Measurements from ENCODE around the gene ZNF28.
"Not testable (repeated sequence)": the region's sequence is repeated elsewhere in the genome, so short reads cannot be mapped to it uniquely, and the experiment has no call there.

The ZNF28 gene

DNA sequence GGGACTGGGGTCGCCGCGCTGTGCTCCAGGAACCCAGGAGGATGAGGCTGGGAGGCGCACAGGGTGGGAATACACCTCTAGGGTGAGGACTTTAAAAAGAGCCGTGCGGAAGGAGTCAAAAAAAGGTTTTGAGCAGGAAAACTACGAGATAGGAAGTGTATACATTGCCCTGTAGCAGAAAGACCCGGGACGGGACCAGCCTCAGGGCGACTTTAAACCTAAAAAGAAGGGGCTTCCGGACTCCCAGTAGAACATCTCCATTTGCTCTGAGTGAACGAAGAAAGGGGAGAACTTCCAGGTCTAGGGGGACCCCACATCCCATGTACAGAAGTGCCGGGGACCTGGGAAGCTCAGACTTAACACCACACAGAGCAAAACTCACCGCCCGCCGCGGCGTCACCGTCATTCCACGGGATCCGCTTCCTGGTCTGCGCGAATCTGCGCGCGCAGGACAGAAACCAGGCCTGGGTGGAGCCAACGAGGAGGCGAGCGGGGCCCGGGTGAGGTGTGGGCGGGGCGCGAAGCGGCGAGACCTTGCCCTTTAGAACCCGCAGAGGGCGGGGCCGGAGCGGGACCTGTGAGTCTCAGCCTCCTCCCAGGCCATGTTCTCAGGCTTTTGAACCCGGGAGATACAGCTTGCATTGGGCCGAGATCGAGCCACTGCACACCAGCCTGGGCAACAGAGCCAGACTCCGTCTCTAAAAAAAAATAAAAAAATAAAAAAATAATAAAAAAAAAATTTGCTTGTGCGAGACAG lies at the start of gene ZNF28:
ZNF28 (minus strand) TSS at position 430 of the 757 bp plus-strand sequence. CDS start 3,675 bp downstream, outside the sequence.
- not testable (repeated sequence) for H3K9me3 ChIP-seq (ENCODE audit: control insufficient read depth in 1 of 2, low read length in 2 of 2)
- H3K27ac ChIP-seq (ENCODE audit: low read length), result peak within 1 kb of the TSS; percentile 51

DNA sequence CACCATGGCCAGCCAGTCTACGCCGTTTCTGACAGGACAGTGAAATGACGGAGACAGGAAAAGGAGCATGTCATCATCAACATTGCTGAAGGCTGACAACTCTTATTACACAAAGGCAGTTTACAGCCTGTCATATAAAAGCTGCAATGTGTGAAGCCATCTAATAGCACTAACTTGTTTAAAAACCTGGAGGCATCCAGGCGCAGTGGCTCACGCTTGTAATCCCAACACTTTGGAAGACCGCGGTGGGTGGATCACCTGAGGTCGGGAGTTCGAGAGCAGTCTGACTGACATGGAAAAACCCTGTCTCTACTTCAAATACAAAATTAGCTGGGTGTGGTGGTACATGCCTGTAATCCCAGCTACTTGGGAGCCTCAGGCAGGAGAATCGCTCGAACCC lies 46.6 kb upstream of the ZNF28 start:
- not testable (repeated sequence) for H3K27ac ChIP-seq (ENCODE audit: low read length)

More for the DNA sequence above, at the start of gene ZNF28:
- not testable (repeated sequence) for H3K36me3 ChIP-seq (ENCODE audit: control insufficient read depth in 1 of 2, insufficient read depth in 2 of 2, low read length in 2 of 2); H3K27me3 ChIP-seq (ENCODE audit: low read depth, low read length); H3K4me1 ChIP-seq (ENCODE audit: control insufficient read depth in 1 of 2, insufficient read depth in 2 of 2, low read length in 2 of 2)
- H3K4me3 ChIP-seq (ENCODE audit: low read depth in 1 of 2, low read length in 2 of 2), result peak within 1 kb of the TSS; percentile 64 to 65

DNA sequence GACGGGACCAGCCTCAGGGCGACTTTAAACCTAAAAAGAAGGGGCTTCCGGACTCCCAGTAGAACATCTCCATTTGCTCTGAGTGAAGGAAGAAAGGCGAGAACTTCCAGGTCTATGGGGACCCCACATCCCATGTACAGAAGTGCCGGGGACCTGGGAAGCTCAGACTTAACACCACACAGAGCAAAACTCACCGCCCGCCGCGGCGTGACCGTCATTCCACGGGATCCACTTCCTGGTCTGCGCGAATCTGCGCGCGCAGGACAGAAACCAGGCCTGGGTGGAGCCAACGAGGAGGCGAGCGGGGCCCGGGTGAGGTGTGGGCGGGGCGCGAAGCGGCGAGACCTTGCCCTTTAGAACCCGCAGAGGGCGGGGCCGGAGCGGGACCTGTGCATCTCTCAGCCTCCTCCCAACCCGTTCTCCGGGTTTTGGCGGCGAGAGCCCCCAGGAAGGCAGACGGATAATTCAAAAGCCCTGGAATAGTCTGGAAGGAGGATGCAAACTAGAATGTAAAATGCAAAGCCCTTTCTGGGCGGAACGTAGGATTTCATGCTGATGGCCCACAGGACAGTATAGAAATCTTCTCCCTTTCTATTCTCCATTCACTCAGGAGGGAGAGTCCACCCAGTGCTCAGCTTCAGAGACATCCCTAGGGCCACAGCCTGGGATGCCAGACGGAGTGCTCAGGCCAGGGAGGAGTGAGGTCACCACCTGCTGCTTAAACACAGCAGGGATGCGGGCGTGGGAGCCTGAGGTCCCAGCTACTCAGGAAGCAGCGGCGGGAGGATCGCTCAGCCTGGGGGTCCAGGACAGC lies 36.2 kb upstream of the ZNF28 start, which contains the start of gene ZNF468:
ZNF468 (minus strand) TSS at position 242 of the 814 bp plus-strand sequence. CDS start 3,347 bp downstream, outside the sequence.
- not testable (repeated sequence) for H3K9me3 ChIP-seq (ENCODE audit: control insufficient read depth in 1 of 2, low read length in 2 of 2); H3K4me1 ChIP-seq (ENCODE audit: control insufficient read depth in 1 of 2, insufficient read depth in 2 of 2, low read length in 2 of 2); H3K27me3 ChIP-seq (ENCODE audit: low read depth, low read length)
- Histone ChIP-seq H3K4me3 (ENCODE audit: low read depth in 1 of 2, low read length in 2 of 2) (peak within 1 kb of the TSS; percentile 70 to 75), H3K27ac (ENCODE audit: low read length) (peak within 1 kb of the TSS; percentile 67), H3K36me3 (ENCODE audit: control insufficient read depth in 1 of 2, insufficient read depth in 2 of 2, low read length in 2 of 2) (peaks cover 0 to 15% of the 10 kb centered on the region in 2 donors)

More for the DNA sequence above, 46.6 kb upstream of the ZNF28 start:
- not testable (repeated sequence) for H3K4me3 ChIP-seq (ENCODE audit: low read depth in 1 of 2, low read length in 2 of 2); H3K36me3 ChIP-seq (ENCODE audit: control insufficient read depth in 1 of 2, insufficient read depth in 2 of 2, low read length in 2 of 2); H3K27me3 ChIP-seq (ENCODE audit: low read depth, low read length); H3K4me1 ChIP-seq (ENCODE audit: control insufficient read depth in 1 of 2, insufficient read depth in 2 of 2, low read length in 2 of 2); H3K9me3 ChIP-seq (ENCODE audit: control insufficient read depth in 1 of 2, low read length in 2 of 2)

DNA sequence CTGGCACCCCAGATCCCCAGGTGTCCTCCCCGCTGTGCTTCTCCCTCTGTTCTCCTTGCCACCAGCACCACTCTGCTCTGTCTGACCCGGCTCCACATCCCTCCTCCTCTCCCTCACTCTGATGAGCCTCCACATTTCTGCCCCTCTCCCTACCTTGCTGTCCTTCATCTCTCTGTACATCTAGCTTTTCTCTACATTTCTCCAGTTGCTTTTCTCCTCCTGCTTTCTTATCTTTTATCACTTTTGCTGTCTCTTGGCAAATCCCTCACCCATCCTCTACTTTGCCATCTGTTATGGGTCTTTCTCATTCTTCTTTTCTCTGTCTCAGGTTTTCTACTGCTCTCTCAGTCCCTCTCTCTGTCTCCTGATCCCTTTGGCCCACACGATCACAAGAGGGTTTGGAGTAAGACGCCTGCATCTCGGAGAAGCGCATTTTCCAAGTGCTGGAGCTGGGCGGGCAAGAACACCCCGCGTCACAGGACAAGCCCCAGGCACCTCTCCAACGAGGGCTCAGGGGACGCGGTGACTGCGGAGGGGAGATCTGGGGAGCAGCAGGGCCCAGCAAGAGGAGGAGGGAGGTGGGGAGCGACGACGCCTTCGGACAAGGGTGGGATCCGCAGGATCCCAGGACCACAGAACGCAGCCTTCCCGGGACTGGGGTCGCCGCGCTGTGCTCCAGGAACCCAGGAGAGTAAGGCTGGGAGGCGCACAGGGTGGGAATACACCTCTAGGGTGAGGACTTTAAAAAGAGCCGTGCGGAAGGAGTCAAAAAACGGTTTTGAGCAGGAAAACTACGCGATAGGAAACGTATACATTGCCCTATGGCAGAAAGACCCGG lies 35.3 kb upstream of the ZNF28 start:
- H3K36me3 ChIP-seq (ENCODE audit: control insufficient read depth in 1 of 2, insufficient read depth in 2 of 2, low read length in 2 of 2), result peaks cover 0 to 15% of the 10 kb centered on the region in 2 donors
- H3K27me3 ChIP-seq (ENCODE audit: low read depth, low read length); H3K4me1 ChIP-seq (ENCODE audit: control insufficient read depth in 1 of 2, insufficient read depth in 2 of 2, low read length in 2 of 2); H3K9me3 ChIP-seq (ENCODE audit: control insufficient read depth in 1 of 2, low read length in 2 of 2): not testable (repeated sequence)
- H3K4me3 ChIP-seq (ENCODE audit: low read depth in 1 of 2, low read length in 2 of 2), result peak overlapping the region; percentile 70 to 75
- peak overlapping the region; percentile 67 for H3K27ac ChIP-seq (ENCODE audit: low read length)

DNA sequence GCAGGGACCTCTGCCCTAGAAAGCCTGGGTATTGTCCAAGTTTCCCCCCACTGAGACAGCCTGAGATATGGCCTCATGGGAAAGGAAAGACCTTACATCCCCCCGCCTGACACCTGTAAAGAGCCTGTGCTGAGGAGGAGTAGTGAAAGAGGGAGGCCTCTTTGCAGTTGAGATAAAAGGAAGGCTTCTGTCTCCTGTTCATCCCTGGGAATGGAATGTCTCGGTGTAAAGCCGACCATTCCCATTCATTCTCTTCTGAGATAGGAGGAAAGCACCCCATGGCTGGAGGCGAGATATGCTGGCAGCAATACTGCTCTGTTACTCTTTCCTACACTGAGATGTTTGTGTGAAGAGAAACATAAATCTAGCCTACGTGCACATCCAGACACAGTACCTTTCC lies 25.9 kb upstream of the ZNF28 start:
- Histone ChIP-seq H3K36me3 (ENCODE audit: control insufficient read depth in 1 of 2, insufficient read depth in 2 of 2, low read length in 2 of 2) (peaks cover 34 to 88% of the 10 kb centered on the region in 2 donors), H3K9me3 (ENCODE audit: control insufficient read depth in 1 of 2, low read length in 2 of 2) (peaks cover 5 to 16% of the 10 kb centered on the region in 2 donors)
- not testable (repeated sequence) for H3K27ac ChIP-seq (ENCODE audit: low read length); H3K4me1 ChIP-seq (ENCODE audit: control insufficient read depth in 1 of 2, insufficient read depth in 2 of 2, low read length in 2 of 2); H3K4me3 ChIP-seq (ENCODE audit: low read depth in 1 of 2, low read length in 2 of 2); H3K27me3 ChIP-seq (ENCODE audit: low read depth, low read length)

DNA sequence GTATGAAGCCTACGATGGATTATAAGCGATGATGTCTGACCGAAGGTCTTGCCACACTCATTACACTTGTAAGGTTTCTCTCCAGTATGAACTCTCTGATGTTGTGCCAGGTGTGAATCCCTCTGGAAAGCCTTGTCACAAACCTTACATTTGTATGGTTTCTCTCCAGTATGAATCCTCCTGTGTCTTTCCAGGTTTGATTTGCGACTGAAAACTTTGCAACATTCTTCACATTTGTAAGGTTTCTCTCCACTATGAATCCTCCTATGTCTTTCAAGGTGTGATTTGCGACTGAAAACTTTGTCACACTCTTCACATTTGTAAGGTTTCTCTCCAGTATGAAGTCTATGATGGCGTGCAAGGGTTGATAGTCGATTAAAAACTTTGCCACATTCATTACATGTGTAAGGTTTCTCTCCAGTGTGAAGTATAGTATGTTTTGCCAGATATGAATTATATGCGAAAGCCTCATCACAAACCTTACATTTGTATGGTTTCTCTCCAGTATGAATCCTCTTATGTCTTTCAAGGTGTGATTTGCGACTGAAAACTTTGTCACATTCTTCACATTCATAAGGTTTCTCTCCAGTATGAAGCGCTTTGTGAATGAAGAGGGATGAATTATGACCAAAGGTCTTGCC lies 19.5 kb upstream of the ZNF28 start:
- Histone ChIP-seq H3K4me3 (ENCODE audit: low read depth in 1 of 2, low read length in 2 of 2) (peak overlapping the region; percentile 21 to 44), H3K9me3 (ENCODE audit: control insufficient read depth in 1 of 2, low read length in 2 of 2) (peaks cover 37 to 70% of the 10 kb centered on the region in 2 donors), H3K36me3 (ENCODE audit: control insufficient read depth in 1 of 2, insufficient read depth in 2 of 2, low read length in 2 of 2) (peaks cover 35 to 84% of the 10 kb centered on the region in 2 donors)
- not testable (repeated sequence) for H3K27ac ChIP-seq (ENCODE audit: low read length); H3K27me3 ChIP-seq (ENCODE audit: low read depth, low read length); H3K4me1 ChIP-seq (ENCODE audit: control insufficient read depth in 1 of 2, insufficient read depth in 2 of 2, low read length in 2 of 2)

DNA sequence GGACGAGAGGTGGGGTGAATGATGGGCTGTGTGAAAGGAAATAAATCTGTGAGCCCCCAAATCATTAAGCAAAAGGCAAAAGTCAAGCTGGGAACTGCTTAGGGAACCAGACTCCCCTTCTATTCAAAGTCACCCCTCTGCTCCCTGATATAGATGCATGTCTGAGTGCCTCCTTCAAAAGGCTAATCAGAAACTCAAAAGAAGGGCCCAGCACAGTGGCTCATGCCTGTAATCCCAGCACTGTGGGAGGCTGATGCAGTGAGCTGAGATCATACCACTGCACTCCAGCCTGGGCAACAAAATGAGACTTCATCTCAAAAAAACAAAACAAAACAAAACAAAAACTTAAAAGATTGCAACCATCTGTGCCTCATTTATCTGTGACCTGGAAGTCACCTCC lies 12.9 kb upstream of the ZNF28 start:
- not testable (repeated sequence) for H3K4me1 ChIP-seq (ENCODE audit: control insufficient read depth in 1 of 2, insufficient read depth in 2 of 2, low read length in 2 of 2); H3K27ac ChIP-seq (ENCODE audit: low read length); H3K27me3 ChIP-seq (ENCODE audit: low read depth, low read length); H3K4me3 ChIP-seq (ENCODE audit: low read depth in 1 of 2, low read length in 2 of 2)
- H3K36me3 ChIP-seq (ENCODE audit: control insufficient read depth in 1 of 2, insufficient read depth in 2 of 2, low read length in 2 of 2), result peaks cover 2 to 17% of the 10 kb centered on the region in 2 donors
- peaks cover 7 to 24% of the 10 kb centered on the region in 2 donors for H3K9me3 ChIP-seq (ENCODE audit: control insufficient read depth in 1 of 2, low read length in 2 of 2)

DNA sequence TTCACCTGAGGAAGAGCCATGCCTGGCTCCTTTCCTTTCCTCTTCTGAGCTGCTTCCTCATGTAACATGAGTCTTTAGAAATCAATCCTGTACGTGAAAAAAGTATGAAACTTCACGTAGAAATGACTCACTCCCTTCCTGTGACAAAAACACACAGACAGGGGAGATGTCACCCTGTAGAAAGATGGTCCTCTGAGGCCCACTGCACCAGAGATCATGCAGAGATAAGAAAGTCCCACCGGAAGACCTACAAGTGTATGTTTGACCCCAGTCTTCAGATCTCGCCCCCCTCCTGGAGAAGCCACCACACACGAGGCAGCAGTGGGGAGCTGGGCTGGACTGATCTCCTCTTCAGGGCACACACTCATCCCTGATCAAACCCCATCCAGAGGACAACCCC lies 12.1 kb upstream of the ZNF28 start:
- Histone ChIP-seq H3K36me3 (ENCODE audit: control insufficient read depth in 1 of 2, insufficient read depth in 2 of 2, low read length in 2 of 2) (peaks cover 0 to 12% of the 10 kb centered on the region in 2 donors), H3K9me3 (ENCODE audit: control insufficient read depth in 1 of 2, low read length in 2 of 2) (peaks cover 4 to 18% of the 10 kb centered on the region in 2 donors)
- H3K27me3 ChIP-seq (ENCODE audit: low read depth, low read length); H3K4me3 ChIP-seq (ENCODE audit: low read depth in 1 of 2, low read length in 2 of 2); H3K27ac ChIP-seq (ENCODE audit: low read length); H3K4me1 ChIP-seq (ENCODE audit: control insufficient read depth in 1 of 2, insufficient read depth in 2 of 2, low read length in 2 of 2): not testable (repeated sequence)

DNA sequence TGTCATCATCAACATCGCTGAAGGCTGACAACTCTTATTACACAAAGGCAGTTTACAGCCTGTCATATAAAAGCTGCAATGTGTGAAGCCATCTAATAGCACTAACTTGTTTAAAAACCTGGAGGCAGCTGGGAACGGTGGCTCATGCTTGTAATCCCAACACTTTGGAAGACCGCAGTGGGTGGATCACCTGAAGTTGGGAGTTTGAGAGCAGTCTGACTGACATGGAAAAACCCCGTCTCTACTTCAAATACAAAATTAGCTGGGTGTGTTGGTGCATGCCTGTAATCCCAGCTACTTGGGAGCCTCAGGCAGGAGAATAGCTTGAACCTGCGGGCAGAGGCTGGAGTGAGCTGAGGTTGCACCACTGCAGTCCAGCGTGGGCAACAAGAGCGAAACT lies 8.4 kb upstream of the ZNF28 start:
- not testable (repeated sequence) for H3K27me3 ChIP-seq (ENCODE audit: low read depth, low read length); H3K27ac ChIP-seq (ENCODE audit: low read length); H3K36me3 ChIP-seq (ENCODE audit: control insufficient read depth in 1 of 2, insufficient read depth in 2 of 2, low read length in 2 of 2); H3K4me3 ChIP-seq (ENCODE audit: low read depth in 1 of 2, low read length in 2 of 2); H3K9me3 ChIP-seq (ENCODE audit: control insufficient read depth in 1 of 2, low read length in 2 of 2); H3K4me1 ChIP-seq (ENCODE audit: control insufficient read depth in 1 of 2, insufficient read depth in 2 of 2, low read length in 2 of 2)

DNA sequence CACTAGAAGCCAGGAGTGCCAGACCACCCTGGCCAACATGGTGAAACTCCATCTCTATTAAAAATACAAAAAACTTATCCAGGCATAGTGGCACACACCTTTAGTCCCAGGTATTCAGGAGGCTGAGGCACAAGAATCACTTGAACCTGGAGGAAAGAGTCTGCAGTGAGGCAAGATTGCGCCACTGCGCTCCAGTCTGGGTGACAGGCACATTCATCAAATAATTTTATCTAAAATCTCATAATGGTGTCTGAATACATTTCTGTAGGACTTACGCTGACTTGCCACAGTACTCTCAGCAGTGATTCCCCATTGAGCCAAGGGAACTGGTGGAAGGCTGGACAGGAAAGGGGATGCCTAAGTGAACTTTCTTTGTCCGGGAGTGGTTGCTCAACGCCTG lies 4.3 kb upstream of the ZNF28 start:
- Histone ChIP-seq H3K27ac (ENCODE audit: low read length) (no peak overlapping the region), H3K27me3 (ENCODE audit: low read depth, low read length) (no peaks in the 10 kb centered on the region), H3K36me3 (ENCODE audit: control insufficient read depth in 1 of 2, insufficient read depth in 2 of 2, low read length in 2 of 2) (no peaks in the 10 kb centered on the region), H3K9me3 (ENCODE audit: control insufficient read depth in 1 of 2, low read length in 2 of 2) (no peaks in the 10 kb centered on the region), H3K4me1 (ENCODE audit: control insufficient read depth in 1 of 2, insufficient read depth in 2 of 2, low read length in 2 of 2) (peaks cover 0 to under 1% of the 10 kb centered on the region in 2 donors), H3K4me3 (ENCODE audit: low read depth in 1 of 2, low read length in 2 of 2) (no peak overlapping the region)
